Activated CD4-positive, alpha-beta T cell treated with anti-CD3 and anti-CD28 coated beads, Interleukin-2, amount 50 U/mL, for 1 hour (primary cell): ENCODE data around the gene TRDN.
"Not testable (repeated sequence)": the region's sequence is repeated elsewhere in the genome, so short reads cannot be mapped to it uniquely, and the experiment has no call there.

Source experiments
- DNase-seq: peaks from one replicate; pipeline ENCODE4 v3.0.0-alpha.2; 2020

The TRDN gene

DNA sequence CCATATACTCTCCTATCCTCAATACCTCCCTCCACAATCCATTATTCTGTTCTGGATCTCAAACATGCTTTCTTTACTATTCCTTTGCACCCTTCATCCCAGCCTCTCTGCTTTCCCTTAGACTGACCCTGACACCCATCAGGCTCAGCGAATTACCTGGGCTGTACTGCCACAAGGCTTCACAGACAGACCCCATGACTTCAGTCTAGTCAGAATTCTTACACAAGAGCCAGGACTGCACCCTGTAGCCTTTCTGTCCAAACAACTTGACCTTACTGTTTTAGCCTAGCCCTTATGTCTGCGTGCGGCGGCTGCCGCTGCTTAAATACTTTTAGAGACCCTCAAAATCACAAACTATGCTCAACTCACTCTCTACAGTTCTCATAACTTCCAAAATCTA, 76.9 kb downstream of the TRDN start:
- DNase-seq = not testable (repeated sequence)

DNA sequence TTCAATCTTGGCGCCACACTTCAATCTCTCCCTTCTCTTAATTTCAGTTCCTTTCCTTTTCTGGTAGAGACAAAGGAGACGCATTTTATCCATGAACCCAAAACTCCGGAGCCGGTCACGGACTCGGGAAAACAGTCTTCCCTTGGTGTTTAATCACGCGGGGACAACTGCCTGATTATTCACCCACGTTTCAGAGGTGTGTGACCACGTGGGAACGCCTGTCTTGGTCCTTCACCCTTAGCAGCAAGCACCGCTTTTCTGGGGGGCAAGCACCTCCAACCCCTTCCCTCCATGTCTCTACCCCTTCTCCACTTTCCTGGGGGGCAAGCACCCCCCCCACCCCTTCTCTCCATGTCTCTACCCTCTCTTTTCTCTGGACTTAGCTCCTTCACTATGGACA, 79.3 kb downstream of the TRDN start:
- not testable (repeated sequence) for DNase-seq

DNA sequence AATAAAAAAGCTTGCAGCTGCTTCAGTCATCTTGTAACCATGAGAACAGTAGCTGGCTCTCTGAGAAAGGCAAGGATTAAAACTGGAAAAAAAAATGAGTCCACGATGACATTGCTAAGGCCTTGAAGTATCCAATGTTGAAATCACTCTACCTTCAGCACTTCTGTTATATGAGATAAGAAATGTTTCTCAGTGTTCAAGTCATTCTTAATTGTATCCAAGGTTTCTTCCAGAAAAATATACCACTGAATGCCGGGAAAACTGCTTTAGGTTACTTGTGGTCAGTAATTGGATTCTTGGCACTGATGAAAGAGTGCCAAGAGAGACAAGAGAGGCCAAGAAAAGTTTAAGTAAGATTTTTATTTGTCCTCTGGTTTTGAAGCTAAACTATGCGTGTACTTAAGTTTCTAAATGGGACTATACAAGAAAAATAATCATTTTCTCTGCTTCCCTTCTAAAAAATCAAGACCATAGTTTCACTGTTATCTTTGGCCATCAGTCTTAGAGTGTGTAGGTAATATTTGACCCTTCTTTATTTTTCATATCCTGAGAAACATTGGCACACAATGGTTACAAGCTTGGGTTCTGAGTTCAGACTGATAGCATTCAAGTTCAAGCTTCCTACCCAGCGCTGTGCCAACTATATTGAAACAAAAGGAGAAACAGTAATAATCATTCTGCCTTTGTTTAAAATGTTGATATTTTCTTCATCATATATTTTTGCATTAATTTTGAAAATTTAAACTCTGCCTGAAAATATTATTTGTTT, 84.6 kb downstream of the TRDN start:
- DNase-seq = no peak

DNA sequence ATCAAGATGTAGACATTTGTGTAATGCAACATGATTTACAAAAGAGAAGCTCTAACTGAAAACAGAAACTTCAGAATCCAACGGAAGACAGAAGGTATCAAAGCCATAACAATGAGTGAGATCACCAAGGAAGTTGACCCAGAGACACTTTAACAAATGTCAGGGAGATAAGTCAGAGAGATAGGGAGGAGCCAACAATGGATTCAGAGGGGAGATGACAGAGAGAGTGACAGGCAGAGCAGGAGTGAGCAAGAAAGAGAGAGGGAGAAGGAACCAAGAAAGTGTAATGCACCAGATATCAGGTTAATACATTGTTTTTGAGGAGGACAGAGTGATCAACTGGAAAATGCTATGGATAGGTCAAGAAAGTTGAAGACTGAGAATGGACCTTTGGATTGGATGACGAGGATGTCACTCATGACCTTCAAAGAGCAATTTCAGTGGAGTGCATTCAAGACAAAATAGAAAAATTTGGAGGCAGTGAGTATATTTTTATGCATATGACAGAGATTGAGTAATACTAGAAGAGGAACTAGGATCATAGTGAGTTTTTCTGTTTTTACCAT, 86.6 kb downstream of the TRDN start:
- no peak for DNase-seq

DNA sequence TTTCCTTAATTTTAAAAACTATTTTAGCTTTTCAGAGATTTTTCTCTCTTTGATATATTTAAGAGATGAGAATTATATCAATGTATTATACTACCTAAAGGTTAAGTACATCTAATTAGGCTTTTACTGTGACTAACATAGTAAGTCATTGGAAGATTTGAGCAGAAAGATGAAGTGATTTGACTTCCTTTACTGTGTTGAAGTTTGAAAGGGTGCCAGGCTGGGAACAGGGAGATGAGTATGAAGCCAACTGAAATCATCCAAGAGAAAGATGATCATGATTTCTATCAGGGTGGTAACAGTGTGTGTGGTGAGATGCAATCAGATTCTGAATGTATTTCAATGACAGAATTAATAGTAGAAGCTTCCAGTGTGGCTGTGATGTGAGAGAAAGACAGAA, 87.3 kb downstream of the TRDN start:
- DNase-seq = no peak

DNA sequence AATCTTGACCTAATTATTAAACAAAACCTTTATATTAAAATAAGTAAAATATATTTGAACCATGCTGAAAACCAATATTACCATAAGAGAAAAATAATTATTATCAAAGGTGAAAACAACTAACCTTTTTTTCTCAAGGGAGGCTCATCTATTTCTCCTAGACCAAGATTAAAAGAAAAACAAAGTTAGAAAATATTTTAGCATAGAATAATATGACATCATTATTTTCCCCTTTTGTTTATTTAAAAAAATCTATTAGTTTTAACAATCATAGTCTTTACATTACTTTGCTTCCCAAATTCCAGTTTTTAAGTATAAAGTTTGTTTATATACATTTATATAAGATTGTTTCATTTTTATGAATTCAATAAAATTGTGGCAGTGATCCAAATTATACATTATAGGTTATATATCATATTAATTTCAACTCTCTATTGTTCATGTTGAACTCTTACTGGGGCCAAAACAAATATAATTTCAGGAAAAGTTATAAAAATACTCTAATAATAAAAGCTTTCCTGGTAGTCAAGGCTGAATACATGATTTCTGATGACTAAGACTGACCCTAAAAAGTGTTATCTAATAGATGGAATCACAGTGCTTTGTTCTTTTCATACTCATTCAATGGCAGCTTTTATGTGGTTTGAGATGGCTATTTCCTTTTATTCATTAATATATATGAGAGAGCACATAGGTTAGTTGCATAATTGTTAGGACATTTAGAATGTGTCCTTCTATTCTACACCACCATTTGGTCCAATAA, 89.4 kb downstream of the TRDN start:
- no peak for DNase-seq

DNA sequence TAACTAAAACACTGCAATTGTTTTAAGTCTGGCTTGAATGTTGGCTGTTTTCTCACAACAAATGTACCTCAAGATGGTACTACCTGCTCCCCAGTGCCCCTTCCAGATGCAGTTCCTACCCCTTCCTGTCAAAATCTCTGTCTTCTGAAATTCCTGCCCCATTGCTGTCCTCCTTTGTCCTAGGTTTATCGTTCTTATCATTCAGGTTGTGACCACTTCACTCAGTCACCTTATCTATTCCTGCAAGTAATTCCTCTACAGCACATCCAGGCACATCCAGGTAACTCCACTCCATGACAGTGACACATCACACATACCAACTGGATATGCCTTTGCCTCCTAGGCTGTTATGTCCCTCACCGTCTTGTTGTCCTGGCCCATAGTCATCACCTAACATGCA, 90.2 kb downstream of the TRDN start:
- no peak for DNase-seq

DNA sequence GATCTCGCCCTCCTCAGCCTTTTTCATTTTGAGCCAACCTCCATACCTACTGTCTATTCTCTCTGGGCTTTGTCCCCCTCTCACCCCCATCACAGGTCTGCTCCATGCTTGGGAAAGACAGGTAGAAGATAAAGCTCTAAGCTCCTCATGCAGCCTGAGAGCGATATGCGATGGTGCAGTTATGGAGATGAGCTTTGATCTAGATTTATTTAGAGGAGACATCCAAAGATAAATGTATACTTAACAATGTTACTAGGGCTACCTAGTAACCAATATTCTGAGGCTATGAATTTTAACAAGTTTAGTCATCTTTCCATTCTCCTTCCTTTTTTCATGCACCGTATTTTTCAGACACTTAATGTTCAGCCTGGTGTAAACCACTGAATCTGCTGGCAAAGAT, 95.3 kb downstream of the TRDN start:
- no peak for DNase-seq

DNA sequence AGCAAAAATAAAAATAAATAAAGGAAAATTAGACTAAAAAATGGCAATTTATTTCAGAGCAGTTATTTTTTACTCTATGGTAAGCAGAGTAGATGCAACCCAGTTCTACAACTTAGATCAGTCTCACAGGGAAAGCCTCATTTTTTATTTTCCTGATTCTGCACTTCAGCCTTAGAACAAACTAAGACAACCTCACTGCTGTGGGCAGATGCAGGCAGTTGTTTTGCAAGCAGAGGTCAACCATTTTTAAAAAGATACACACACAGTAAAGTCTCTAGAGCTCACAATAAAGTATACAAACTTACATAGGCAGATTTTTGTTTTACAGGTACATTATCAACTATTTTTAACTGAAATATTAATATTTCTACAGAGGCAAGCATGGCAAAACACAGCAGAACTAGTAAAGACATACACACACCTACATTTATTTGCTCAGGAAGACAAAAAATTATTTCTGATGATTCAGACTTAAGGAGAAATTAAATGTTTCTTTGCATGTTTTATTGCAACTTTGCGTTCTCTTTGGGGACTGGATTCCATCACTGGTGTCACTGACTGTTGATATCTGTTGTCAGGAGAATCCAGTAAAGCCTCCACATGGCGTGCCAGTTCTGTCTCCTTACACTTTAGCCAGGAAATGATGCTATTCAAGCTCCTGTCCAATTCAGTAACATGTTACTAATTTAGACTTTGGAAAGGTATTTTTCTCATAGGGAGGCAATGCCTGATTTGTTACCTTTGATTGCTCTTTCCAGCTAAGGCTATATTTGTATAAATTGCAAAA, 102.7 kb downstream of the TRDN start:
- DNase-seq = no peak

DNA sequence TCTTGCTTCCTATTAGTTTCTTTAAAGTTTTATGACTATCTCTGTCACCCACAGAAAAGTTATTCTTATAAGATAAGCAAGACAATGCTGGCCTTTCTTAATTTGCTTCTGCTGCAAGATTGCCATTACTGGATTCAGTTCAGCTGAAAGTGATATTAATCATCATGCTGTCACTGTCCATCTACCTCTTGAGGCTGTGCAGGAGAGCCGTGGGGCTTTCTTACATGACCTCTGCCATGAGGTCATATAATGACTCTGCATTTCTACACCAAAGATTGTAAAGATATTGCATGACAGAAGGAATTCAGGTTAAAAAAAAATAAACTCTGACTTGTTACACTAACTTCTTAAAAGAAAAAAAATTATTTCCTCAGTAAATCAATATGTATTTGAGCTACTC, 106.9 kb downstream of the TRDN start:
- DNase-seq = no peak

DNA sequence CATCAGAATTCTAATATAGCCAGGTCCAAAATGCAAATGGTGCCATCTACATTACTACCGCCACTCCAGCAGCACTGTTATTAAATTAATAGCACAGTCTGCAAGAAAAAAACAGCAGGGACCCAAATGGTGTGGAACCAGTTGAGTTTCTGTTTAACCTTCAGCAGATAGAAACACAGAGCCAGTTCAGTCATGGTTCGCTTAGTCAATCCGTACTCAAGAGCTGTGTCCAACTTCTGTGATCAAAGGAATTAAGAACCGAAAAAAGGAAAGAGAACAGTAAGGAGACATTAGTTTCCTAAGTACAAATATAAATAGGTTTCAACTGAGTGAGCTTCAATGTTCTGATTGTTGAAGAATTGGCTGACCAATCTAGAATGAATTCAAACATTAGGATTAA, 107.7 kb downstream of the TRDN start:
- no peak for DNase-seq

DNA sequence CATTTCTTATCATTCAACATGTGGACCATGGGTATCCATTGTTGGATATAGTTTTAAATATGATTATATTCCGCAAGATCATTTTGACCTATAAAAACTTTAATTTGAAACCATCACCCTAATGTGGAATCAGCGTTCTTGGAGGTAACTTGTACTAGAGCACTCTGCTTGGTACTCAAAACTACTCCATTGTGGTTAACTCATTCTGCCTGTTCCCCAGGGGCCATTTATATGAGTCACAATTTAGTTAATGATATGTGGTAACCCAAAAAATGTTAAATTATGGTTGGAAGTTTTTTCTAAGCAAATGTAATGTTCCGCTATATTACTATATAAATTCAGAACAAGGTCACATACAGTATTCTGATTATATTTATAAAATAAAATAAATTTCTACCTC, 109.3 kb downstream of the TRDN start:
- no peak for DNase-seq

DNA sequence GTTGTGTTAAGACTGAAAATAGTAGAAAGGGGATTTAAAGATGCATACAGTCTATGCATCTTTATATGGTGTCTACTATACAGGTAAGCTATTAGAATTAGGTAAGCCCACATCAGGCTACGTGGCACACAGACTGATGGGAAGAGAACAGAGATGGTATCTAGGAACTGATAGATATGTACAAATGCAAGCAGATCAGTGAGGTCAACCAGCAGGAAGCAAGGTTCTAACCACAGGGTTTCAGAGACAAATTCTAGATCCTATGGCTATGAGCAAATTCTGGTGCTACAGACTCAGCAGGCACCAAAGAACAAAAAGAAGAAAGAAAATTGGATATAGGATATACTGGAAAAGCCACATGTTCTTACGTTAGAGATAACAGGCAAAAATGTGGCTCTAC, 110.6 kb downstream of the TRDN start:
- no peak for DNase-seq

DNA sequence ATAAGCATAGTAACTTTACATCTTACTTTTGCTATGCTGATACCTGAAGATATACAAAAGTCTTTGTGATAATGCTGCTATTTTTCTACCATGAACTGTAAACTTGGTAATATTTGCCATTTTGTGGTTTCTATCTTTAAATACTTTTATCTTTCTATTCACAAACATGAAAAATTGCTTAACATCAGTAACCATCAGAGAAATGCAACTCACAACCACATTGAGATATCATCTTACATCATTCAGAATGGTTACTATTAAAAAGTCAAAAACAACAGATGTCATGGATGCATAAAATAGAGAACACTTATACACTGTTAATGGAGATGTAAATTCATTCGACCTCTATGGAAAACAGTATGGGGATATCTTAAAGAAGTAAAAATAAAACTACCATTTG, 112.0 kb downstream of the TRDN start:
- no peak for DNase-seq

DNA sequence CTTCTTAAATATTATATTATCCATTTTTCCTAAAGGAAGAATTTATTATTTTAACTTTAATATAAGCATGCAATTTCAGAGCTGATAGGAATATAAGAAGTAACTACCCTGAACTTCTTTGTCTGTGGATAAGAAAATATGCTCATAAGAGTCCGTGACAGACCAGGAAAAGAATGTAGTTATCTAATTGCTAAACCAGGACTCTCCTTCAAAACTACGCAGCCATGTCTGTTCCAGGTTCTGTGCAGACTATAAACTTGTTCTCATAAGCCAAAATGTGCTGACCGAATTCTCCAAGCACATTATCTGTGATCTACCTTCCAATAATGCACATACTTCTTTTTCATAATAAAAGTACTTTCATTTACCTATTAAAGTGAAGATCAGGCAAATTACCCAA, 116.5 kb downstream of the TRDN start:
- no peak for DNase-seq

DNA sequence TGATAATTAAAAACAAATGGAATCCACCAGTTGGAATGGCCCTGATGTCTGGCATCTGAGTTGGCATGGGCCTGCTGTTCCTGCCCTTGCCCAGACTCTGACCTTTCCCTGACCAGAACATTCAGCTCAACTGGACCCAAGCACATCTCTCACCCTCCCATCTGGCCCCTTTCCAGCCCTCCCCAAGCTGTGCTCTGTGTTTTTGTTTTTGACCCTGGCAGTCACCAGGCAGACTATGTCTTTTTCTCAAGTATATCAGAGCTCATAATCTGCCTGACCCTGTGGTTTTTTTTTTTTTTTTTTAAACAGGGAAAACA, 117.6 kb downstream of the TRDN start:
- DNase-seq = no peak

DNA sequence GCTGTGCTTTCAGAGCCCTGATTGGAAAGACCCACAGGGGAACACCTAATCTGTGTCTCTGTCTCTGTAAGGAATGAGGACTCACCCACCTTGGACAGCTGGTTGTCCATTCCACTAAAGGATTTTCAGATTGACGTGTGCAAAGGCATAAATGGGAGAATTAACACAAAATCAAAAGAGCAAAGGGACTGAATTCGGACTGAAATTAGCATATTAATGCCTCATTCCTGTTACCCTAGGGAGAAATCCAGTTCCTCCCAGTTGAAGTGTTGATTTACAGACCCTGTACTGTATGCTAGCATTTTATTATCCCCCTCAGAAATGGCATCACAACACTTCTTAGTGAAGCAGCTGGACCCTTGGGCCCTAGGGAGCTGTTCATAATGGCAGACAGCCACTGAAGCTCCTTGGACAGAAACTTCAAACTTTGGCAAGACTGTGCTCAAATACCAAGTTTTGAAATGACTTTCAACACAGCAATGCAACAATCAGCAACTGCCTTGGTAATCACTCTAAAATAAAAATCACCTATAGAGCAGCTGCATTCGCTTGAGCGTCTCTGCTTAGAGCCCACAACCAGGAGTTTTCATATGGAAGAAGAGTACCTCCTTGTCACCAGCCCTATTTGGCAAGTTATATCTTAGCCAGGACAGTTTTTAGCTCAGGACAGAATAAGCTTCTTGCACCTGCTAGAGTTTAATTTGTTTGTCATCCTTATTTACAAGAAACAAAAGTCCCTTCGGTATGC, 118.1 kb downstream of the TRDN start:
- no peak for DNase-seq

DNA sequence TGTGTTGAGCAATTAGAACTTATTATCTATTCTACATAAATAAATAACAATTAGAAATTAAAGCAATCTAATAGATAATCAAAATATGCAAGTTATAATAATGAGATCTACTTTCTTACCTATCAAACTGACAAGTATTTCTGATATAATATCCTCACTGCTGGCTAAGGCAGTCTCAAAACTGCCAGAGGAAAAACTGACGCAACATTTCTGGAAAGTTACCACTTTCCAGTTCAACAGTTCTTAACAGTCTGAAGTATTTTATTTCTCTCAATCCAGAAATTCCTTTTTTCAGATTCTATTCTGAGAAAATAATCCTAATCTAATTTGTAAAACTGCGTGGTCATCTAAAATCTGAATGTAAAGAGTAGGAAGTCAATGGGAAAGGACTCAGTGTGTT, 121.0 kb downstream of the TRDN start:
- no peak for DNase-seq

DNA sequence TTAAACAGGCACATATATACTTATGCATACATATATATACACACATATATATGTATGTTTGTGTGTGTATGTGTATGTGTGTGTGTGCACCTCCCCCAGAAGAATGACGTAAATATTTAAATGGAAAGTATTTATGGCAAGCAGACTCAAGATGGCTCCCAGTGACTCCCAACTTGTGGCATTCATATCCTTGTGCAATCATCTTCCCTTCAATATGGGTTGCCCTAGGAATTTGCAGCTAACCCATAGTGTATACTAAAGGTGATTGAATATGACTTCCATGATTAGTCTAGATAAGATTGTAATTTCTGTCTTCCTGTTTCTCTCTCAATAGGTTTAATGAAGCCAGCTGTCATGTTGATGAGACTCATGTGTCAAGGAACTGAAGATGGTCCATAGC, 127.6 kb downstream of the TRDN start:
- no peak for DNase-seq

DNA sequence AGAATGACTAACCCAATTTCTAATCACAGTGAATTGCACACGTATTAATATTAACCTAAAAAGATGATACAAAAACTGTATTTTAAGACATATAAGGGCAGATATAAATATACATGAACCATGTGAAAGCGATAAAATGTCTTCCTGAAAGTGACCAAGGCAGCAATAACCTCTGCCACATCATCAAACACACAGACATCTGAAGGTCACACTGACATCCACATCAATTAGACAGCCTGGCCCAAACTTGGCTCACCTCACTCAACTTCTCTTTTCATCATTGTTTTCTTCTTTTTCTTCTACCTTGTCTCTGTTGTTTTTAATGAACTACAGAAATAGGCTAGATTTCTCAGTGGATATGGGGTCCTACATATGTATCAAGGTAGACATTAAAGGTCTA, 128.5 kb downstream of the TRDN start:
- no peak for DNase-seq

DNA sequence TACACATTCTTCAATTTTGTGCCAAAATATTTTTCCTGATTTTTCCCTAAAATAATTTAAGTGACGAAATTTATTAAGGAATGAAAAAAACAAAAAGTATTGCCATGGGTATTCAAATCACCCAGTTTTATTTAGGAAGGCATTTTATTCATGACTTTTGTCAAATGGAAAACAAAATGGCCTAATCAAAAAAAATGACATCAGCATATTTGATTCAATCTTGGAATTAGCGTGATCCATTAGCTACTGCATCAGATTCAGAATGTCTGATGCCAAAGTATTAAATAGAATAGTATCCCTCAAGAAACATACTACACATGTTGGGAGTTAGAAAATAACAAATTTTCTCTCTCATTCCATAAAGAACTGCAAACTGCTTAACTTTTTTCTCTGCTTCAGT, 129.2 kb downstream of the TRDN start:
- no peak for DNase-seq

DNA sequence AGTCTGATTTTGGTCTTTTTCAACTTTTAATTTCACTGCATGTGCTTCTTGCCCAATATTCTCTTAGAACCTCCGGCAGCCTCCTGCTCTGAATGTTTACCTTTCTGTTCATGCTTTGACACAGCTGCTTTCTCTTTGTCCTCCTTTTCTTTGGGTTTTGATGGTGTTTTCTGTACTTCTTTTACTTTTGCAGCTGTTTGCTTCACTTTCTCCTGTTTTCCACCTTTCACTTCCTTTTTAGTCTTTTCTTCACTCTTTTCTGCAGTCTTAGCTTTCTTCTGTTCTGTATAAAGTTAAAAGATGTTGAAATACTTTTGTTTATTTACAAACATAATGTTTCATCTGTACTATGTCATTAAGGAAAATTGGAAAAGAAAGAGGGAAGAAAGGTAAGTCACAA, 133.1 kb downstream of the TRDN start:
- no peak for DNase-seq

DNA sequence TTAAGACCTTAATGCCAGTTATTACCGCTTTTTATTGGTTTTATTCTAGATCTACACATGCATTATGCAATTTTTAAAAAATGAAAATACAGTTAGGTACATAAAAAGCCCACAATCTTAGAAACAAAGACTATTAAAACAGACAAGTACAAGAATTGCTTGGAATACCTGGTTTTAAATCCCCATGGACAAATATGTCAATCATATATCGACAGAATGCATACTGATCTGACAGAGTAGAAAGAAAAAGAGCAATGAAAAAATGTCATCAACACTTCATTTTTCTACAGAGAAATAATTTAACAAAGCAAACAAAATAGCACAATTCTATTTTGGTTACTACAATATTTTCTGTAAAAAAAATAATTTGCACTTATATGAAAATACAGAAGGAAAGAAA, 139.7 kb downstream of the TRDN start:
- DNase-seq = no peak
